Measurements from ENCODE around the gene CSF1R. TPM values are rescaled to one million over a fixed set of nuclear protein-coding genes. Genes with fewer than 3 reads are reported as not detected.

The CSF1R gene
- total RNA-seq, 1 experiment from 2014 or later, result 2.3 TPM

DNA sequence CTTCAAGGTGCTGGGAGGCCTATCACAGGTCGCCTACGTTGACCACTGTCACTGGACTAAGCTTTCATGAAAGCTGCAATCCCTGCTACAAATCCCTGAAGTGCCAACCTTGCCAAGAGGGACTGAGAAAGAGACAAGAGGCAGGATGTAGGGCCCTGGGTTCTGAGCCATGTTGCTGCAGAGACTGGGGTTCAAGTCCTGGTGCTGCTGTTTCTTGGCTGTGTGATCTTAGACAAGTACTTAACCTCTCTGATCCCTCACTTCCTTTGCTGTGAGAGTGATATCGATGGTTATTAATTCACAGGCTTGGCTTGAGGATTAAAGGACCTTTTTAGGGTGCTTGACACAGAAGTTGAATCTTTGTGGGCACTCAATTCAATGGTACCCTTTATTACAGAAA lies 15.5 kb downstream of the CSF1R start:
- no peak for DNase-seq (ENCODE audit: low read depth)

DNA sequence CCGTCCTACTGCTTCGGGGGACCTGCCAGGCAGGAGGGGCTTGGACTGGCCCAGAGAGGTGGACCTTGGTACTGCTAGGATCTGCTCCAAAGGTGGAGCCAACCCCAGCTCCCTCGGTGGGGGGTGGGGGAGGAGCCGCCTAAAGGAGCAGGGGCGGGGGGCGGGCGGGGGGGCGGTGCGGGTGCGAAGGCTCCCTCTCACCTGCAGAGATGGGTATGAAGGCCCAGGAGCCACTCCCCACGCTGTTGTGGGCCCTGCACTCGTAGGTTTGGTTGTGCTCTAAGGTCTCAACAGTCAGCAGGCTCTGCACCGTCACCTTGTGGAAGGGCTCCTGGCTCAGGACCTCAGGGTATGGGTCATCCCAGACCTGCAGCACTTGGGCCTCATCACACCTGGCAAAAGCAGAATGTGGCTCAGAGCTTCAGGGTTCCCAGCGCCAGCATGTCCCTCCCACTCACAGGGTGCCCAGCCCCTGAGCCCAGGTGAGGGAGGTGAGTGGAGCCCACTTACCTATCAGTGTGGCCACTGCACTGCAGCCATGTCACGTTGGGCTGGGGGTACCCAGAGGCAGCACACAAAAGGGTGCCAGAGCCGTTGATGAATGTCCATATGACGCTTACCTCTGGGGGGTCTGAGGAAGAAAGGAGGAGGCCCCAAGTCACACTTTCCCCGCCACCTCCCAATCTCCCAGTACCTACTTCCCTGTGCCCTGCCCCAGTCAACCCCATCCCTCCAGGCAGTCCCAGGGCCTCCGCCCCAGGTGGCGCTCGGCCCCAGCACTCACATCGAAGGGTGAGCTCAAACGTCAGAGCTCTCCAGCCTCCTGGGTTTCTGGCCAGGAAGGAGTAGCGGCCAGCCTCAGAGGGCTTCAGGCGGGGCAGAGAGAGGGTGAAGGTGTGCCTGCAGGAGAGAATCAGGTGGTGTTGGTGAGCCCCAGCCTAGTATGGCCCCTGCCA lies 16.4 kb downstream of the CSF1R start:
- DNase-seq (ENCODE audit: low read depth), result no peak

DNA sequence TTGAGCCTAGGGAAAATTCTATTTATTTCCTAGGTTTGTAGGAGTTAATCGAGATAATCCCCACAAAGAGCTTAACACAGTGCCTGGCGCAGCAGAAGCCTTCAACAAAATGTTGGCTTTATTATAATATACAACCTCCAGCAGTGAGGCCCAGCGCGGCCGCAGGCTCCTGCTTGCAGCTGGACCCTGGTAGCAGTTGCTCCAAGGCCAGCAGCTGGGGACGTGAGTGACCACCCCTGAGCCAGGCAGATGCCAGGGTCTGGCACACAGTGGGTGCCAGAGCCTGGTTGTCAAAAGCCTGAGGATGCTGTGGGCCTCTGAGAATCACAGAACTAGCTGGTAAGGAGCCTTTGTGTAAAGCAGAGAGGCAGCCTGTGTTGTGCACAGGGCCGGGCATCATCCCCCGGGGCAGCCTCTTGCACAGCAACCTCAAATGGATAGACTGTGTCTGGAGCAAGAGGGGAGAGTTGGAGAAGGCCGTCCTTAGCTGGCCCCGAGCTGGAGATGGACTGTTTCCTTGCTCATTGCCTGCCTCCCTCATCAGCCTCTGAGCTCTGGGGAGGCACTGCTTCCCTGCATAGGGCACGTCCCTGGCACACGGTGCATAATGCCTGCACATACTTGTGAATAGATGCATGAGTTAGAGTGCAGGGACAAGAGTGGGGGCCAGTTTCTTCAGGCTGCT lies 17.3 kb downstream of the CSF1R start:
- DNase-seq (ENCODE audit: low read depth), result no peak

DNA sequence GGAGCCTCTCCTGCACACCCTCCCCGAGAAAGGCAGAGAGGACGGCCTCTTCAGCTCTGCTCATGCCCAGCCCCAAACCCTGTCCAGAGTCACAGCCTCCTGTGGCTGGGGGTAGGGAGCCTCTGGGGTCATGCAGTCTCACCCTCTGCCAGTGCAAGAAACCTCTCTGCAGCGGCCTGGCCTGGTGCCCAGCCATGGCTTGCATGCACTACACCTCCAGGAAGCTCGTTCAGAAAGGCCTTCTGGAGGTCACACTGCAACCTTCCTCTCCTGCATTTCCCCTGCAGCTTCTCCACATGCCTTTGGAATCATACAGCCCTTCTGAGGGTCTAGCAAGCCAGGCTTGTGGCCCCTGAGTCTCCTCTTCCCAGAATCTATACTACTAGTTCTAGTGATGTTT lies 17.9 kb downstream of the CSF1R start:
- peak; percentile 57 for DNase-seq (ENCODE audit: low read depth)

- DNase-seq (ENCODE audit: low read depth), result no peak
Measured at GRCh38 chr5:150068071-150068470, 18.3 kb downstream of the CSF1R start.

GRCh38 chr5:150067405-150067960 lies 18.9 kb downstream of the CSF1R start:
- DNase-seq (ENCODE audit: low read depth), result no peak

GRCh38 chr5:150066901-150067396 lies 19.4 kb downstream of the CSF1R start:
- peak; percentile 86 for DNase-seq (ENCODE audit: low read depth)

DNA sequence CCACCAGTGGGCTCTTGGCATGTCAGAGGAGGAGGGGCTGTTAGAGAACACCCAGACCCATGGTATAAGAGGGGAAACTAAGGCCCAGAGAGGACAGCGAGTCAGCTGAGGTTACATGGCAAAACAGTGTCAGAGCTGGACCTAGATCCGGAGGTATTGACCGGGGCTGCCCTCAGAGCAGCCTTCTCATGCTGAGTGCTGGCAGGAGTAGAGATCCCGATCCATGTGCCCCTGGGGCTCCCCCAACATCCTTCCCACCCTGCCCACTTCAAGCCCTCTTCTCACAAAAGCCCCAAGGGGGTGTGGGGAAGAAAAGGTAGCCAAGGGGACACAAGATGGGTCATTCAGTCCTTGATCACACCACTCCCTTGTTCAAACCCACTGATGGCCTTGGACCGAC lies 19.9 kb downstream of the CSF1R start:
- no peak for DNase-seq (ENCODE audit: low read depth)

DNA sequence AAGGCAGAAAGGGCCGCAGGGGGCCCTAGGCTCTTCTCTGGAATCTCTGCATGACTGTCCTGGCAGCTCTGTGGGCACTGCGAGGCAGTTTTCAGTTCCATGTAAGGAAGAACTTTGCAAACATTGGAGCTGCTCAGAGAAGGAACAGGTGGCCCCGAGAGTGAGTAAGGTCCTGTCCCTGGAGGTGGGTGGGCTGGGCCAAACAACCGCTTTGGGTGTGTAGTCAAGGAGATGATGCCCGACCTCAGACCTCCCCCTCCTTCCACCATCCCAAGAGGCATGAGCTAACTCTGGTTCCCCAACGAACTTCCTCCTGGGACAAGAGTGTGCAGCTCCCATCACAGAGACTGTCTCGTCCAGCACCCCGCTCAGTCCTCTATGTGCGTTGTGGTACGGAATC lies 20.5 kb downstream of the CSF1R start:
- DNase-seq (ENCODE audit: low read depth), result peak; percentile 84

DNA sequence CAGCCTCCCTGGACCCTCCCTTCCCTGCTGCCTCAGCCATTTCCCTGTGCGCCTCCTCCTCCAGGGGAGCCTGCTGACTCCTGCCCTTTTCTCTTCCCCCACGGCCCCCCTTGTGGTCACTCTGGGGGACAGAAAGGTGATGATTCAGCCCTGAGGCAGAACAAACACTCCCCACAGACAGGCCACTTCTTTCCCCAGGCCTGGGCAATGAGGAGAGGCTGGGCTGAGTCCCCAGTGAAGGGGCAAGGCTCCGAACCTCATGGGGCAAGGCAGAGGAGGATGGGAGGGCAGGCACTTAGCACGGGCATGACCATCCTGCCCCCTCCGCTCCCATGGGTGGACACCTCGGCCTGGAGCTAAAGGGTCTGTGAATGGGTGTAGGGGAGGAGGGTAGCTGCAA lies 21.0 kb downstream of the CSF1R start:
- DNase-seq (ENCODE audit: low read depth), result peak; percentile 83

DNA sequence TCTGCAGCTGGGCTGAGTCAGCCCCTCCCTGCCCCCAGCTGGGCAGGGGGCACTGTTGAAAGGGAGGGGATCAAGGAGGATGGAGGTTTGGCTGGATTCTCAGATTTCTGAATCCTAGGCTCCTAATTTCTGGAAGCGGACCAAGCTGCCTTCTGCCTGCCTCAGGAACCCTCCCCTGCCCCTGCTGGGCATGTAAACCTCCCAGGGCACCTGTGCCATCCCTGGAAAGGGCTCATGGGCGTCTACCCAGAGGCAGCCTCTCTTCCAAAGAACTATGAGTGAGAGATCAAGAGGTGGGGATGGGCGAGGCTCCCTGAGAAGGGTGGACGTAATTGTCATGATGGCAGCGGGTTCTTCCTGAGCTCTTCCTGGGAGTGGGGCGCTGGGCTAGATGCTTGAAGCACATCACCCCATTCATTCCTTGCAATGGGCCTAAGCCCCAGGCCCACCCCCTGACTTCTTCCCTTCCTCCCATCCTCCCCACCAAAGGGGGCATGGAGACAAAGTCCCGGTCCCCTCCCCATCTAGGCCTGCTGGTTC lies 21.6 kb downstream of the CSF1R start:
- peak; percentile 62 for DNase-seq (ENCODE audit: low read depth)

GRCh38 chr5:150063638-150064037 lies 22.7 kb downstream of the CSF1R start:
- no peak for DNase-seq (ENCODE audit: low read depth)

DNA sequence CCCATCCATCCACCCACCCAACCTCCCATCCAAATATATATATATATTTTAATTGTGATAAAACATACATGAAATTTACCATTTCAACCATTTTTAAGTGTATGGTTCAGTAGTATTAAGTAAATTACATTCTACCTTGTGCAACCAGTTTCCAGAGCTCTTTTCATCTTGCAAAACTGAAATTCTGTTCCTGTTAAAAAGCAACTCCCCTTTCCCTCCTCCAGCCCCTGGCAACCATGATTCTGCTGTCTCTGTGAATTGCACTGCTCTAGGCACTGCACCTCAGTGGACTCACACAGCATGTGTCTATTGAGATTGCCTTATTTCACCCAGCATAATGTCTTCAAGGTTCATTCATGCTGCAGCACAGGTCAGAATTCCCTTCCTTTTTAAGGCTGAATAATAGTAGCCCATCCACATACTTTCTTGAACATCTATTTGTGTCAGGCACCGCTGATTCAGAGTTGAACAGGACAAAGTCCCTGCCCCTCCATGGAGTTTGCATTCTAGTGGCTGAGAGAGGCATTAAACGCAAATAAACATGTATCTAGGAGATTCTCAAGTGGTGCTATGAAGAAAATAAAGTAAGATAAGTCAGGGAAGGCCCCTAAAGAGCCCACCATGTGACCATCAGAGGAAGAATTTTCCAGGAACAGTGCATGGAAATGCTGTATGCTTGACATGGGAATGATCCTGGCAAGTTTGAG lies 24.0 kb downstream of the CSF1R start:
- DNase-seq (ENCODE audit: low read depth), result no peak

DNA sequence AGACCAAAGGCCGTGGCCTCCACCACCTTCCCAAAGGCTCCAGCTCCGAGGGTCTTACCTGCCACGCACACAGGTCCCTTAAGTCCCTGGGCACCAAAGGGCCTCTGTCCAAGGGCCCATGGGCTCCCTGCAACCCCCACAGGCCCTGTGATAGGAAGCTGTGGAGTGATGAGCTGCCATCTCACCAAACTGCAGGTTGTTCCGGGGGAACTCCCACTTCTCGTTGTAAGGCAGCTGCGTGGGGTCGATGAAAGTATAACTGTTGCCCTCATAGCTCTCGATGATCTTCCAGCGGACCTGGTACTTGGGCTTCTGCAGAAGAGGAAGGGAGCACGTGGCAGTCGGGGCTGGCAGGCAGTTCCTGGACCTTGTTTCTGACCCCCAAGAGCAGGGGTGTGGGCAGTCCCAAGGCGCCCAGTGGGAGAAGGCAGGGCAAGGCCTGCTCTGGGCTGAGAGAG lies 24.8 kb downstream of the CSF1R start:
- no peak for DNase-seq (ENCODE audit: low read depth)

DNA sequence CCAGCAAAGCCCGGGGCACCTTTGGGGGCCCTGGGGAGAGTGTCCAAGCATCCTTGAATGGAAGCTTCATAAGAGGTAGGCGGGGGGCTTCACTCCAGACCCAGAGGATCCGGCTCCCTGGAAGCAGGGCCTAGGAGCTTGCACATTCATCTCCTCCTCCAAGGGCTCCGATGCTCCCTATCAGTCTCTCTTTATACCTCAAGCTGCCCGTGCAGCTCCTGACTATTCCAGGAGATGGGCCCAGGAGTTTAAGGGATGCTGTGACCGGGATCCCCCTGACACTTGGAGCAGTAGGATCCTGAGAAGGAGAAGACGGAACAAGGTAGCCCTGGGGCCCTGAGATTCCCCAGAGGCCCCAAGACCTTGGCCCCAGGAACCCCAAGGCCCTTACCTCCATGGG lies 25.9 kb downstream of the CSF1R start:
- DNase-seq (ENCODE audit: low read depth), result no peak

DNA sequence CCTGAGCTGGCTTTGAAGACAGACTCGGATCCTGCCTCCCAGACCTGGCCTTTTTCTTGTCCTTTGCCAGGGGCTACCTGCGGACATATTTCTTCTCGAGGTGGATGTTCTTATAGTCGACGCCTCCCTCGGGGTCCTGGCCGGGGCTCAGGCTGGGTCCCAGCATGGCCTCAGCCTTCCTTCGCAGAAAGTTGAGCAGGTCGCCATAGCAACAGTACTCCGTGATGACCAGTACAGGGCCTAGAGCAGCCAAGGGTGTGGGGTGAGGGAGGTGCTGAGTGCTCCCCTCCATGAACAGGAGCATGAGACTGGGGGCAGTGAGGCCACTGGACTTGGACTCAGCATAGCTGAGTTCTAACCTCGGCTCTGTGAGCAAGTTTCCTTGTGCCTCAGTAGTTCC lies 26.7 kb downstream of the CSF1R start:
- no peak for DNase-seq (ENCODE audit: low read depth)

DNA sequence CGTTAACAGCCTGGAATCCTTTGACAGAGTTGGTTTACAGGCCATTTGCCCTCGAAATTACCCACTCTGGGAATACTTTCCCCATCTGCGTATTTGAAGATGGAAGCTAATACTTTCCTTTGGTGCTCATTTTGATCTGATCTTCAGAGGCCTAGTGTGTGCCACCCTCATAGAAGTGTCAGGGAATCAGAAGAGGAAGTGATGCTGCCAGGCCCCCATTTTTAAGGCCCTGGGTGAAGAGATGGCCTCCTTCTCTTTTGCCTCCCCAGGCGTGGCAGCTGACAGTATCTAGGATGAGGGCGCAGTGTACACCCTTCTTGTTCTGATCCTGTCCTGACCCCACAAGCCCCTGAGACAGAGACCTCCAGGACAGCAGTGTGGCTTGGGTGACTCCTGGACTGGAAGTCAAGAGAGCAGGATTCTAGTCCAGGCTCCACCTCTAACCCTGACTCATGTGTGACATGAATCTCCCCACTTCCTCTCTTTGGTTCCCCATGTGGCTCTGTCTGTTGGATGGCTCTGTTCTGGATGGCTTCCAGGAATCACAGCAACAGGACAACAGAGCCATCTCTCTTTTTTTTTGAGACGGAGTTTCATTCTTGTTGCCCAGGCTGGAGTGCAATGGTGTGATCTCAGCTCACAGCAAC lies 27.8 kb downstream of the CSF1R start:
- DNase-seq (ENCODE audit: low read depth), result peak; percentile 94

GRCh38 chr5:150057996-150058395 lies 28.4 kb downstream of the CSF1R start:
- DNase-seq (ENCODE audit: low read depth), result no peak

DNA sequence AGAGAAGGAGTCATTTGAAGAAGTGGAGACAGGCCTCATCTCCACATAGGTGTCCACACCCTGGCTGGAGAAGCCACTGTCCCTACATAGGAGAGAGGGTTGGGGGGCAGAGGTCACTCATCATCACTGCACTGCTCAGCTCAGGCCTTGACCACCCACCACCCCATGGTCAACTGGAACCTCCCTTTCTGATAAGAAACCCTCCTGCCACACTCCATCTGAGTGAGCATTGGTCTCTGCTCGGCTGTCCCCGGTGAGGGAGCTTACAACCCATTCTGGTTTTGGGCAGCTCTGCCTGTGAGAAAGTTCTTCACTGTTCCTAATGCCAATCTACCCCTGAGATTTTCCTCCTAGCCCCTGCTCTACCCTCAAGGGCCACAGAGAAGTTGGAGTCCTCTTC lies 28.8 kb downstream of the CSF1R start:
- no peak for DNase-seq (ENCODE audit: low read depth)

GRCh38 chr5:150057052-150057451 lies 29.3 kb downstream of the CSF1R start:
- DNase-seq (ENCODE audit: low read depth), result no peak

- no peak for DNase-seq (ENCODE audit: low read depth)
Measured at GRCh38 chr5:150056075-150056443, 30.3 kb downstream of the CSF1R start.
